Neural progenitor cell (in vitro differentiated cells): ENCODE results near the gene THAP10.

ENCODE experiments used
- CTCF ChIP-seq: fragments of 200-600 bp; sonication (generic); IDR thresholded peaks from 2 replicates; pipeline ENCODE4 v1.5.1; 2017; ENCODE audit warnings: antibody characterized with exemption, mild to moderate bottlenecking
- EZH2 ChIP-seq: fragments of 200-600 bp; sonication (generic); IDR thresholded peaks from 2 replicates; pipeline ENCODE4 v1.6.1; 2017; ENCODE audit warnings: antibody characterized with exemption, mild to moderate bottlenecking, moderate library complexity
- EZH2phosphoT487 ChIP-seq: fragments of 200-600 bp; sonication (generic); IDR thresholded peaks from 2 replicates; pipeline ENCODE4 v1.6.1; 2017; ENCODE audit warnings: antibody characterized with exemption

GRCh38 chr15:70917955-70918354, 25.7 kb upstream of the THAP10 start:
- TF ChIP-seq CTCF (no peak), EZH2 (no peak), EZH2phosphoT487 (no peak)
